Panc1 (cell line): ENCODE results near the gene EQTN.

ENCODE experiments used
- CTCF ChIP-seq: fragments of 450-650 bp; IDR thresholded peaks from 2 replicates; pipeline ENCODE4 v1.5.1; 2017; ENCODE audit warnings: mild to moderate bottlenecking
- POLR2AphosphoS5 ChIP-seq: IDR thresholded peaks from 2 replicates; pipeline ENCODE4 v1.6.1; 2012; ENCODE audit warnings: mild to moderate bottlenecking, low read depth, low read length, moderate library complexity
- SIN3A ChIP-seq: IDR thresholded peaks from 2 replicates; pipeline ENCODE4 v1.6.1; 2012; ENCODE audit warnings: low read depth, mild to moderate bottlenecking, low read length, moderate library complexity, borderline replicate concordance; ENCODE audit not compliant: insufficient read depth

- no peak for TF ChIP-seq CTCF
- TF ChIP-seq POLR2AphosphoS5, result no peak
- TF ChIP-seq SIN3A, result no peak
Observed at GRCh38 chr9:27282269-27282668, 14.7 kb downstream of the EQTN start.
